GM19239 (cell line): ENCODE results near the gene ADAMTS2.

Experiments used
- DNase-seq: peaks from one replicate; pipeline ENCODE4 v3.0.0; 2011; ENCODE audit warnings: low spot score; ENCODE audit not compliant: insufficient read length
- FAIRE-seq: peaks from 2 replicates; lab custom pipeline; 2011; peaks lifted over from hg19 to GRCh38; lab: Jason Lieb, UNC

Gene ADAMTS2

DNA sequence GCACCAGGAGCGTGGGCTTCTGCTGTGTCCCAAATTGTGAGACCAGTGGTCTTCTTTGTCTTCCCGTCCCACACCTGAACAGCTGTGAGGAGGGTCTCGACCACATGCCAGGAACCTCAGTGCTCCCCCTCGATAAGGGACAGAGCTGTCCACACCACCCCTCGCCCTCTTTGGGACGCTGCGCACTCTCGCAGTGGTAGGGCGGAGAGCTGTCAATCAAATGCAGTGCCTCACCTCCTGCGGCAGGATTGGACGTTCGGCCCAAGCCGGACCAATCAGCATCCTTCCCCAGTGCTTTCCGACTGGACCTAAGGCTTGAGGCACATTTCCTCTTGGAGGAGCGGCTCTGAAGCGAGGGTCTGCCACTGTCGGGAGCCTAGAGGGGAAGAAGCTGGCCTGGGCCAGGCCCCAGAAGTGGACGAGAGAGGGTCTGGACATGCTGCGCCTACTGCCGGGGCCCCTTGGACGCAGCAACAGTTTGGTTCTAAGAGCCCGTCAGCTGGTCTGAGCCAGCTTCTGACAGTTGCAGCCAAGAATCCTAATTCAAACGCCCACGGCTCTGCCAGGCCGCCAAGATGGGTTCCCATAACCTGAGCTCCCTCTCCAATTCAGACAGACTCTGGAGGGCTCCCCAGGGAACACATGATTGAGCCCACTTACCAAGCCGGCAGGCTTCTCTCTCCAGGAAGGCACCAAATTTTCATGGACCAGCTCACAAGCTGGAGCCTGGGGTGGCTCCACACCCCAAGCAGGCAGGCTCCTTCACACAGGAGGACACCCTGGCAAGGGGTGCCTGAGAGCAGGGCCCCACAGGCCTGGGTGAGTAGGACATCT lies 28.1 kb upstream of the ADAMTS2 start:
- FAIRE-seq: no peak
- DNase-seq: no peak

DNA sequence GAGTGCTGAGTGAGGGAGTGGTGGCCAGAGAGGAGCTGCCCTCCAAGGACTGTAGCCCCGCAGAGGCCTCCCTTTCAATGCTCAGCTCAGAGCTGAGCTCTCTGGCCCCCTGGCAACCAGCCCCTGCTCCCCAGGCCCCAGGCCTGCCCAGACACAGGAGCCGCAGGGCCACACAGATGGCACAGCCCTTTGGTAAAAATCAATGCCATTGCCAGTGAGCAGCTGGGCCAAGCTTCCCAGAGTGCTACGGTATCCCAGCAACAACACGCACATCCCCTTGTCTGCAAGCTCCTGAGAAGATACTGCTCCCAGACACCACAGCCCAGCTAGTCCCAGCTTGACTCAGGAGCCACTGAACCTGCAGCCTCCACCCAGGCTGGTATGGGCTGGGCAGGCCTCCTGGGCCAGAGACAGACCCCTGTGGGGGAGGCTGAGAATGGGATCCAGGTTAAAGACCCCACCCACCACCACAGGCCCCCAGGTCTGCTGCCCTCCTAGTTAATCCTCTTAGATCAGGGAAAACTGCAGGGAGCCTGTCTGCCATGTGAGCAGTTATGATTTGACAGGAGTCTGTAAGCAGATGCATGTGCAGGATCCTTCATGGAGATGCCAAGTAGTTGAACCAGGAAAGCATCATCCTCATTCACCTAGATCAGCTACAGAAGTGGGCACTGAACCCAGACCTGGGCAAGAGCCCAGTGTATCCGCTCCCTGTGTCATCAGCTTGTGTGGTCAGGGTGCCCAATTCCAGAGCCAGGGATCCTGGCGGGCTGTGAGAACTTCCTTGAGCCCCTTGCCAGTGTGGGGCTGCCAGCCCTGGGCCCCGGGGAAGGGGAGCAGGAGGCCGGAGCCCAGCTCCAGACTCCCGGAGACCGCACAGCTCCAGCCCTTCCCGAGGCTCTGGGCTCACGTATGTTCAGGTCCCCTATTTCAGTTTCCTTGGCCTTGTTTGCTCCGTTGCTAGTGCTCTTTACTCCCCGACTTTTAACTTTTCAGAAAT lies 26.7 kb upstream of the ADAMTS2 start:
- FAIRE-seq (no peak), DNase-seq (no peak)

DNA sequence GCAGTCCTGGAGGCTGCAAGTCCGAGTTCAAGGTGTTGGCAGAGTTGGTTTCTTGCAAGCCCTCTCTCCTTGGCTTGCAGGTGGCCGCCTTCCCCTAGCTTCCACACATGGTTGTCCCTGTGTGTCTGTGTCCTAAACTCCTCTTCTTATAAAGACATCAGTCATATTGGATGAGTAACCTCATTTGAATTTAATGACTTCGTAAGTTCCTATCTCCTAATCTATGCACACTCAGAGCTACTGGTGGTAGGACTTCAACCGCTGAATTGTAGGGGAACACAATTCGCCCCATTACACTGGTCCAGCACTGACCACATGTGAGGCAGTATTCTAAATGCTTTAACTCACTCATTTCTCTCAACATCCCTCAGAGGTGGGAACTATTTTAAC lies 25.9 kb upstream of the ADAMTS2 start:
- DNase-seq: no peak
- FAIRE-seq: no peak

DNA sequence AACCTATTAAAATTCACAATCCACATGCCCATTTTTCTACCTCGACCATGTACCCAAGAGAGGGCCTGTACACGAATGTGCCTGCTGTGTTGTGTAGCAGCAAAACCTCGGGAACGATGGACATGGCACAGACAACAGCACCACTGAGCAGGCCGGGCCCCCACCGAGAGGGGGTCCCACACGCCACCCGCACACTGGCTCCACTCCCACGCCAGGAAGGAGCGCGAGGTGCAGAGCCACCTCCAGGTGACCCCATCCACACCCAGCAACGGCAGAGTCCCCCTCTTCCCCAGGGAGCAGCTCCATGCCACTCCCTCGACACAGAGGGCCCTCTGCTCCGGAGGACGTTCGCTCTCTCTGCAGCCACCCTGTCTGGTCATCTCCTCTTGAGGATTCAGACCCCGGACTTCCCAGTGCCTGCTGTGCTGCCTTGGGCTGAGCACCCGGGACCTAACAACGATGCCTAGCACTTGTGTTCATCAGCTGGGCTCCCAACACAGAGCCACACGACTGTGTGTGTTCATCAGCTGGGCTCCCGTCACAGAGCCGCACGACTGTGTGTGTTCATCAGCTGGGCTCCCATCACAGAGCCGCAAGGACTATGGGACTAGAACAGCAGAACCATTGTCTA lies 25.3 kb upstream of the ADAMTS2 start:
- FAIRE-seq: no peak
- no peak for DNase-seq

DNA sequence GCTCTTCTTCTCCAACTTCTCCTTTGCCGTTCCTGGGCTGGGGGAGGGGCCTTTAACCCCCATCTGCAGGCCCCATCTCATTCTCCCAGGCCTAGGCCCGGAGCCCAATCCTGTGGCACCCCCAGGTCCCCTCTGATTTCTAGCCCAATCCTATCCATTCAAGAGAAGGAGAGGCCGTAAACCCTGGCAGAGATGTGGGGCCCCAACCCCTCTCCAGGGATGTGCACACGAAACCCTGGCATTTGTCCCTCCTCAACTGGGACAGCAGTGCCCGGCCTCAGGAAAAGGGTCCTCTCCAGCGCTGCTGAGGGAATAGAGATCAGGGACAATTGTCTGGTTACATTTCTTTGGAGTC lies 24.2 kb upstream of the ADAMTS2 start:
- FAIRE-seq (no peak), DNase-seq (no peak)

DNA sequence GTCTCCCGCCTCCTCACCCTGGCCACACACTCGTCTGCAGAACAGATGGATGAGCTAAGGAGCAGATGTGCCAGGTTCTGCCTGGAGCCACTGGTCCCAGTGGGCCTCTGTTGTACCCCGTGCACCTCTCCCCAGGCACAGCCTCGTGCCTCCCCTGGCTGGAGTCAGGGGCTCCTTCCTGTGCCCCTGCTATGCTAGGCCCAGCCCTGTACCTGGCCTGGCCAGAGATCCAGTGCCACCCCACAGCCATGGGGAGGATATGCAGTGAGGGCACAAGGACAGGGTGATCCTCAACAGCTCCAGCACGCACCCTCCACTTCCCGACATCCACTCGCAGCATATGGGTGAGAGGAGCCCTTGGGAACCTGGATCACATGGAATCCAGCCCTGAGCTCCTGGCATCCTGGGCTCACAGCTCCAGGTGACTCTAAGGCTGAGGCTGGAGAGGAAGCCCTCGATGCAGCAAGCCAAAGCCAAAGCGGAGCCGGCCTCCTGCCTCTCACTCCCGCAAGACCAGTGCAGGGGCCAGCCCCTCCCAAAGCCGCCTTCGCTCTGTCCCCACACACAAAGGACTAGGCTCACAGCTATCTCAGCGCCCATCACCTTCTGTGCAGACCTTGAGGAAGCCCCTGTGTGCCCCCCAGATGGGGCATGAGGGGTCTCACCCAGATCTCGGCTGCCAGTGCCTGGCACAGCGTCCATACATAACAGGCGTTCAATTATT lies 23.7 kb upstream of the ADAMTS2 start:
- DNase-seq: no peak
- FAIRE-seq: no peak

DNA sequence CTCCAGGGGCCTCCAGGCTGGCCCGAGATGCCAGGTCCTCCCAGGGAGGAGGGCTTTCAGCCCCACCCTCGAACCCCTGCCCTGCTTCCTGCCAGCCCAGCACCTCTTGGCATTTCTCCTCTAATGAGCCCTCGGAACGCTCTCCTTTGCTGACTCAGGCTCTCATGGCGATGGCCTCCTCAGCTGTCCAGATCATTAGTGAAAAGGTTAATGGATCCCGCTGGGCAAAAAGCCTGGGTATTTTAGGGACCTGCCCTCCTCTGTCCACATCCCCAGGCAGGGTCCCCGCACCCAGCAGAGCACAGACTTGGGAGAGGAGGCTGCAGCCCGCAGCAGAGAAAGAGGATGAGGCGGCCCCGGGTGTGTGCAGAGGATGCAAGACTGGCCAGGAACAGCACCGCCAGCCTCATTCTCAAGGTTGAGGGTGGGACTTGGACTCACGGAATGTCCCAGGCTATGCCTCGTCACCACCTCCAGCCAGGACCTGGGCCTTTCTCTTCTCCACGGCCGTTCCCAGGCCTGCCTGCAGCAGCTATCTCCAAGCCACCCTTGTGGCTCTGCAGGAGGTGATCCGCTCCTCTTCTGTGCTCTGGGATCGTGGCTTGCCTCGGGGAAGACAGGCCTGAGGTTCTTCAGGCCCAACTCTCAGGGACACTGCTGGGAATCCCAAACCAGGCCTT lies 23.0 kb upstream of the ADAMTS2 start:
- no peak for FAIRE-seq
- DNase-seq: no peak

DNA sequence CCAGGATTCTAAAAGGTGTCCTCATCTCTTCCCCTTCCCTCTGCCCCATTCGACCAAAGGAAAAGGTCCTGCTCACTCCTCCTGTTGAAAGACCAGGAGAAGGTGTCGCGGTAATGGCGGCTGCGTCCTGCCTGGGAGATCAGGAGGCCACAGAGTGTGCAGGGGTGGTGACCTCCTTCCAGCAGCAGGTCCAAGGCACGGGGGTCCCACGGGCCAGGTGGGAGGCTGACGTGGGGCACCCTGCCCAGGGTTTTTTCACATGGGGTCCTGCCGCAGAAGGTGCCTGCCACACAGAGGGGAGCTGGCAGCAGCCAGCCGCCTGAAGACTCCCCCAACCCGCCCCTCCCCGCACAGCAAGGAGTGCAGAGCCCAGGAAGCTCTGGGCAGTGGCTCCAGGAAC lies 22.2 kb upstream of the ADAMTS2 start:
- FAIRE-seq: no peak
- DNase-seq: no peak

DNA sequence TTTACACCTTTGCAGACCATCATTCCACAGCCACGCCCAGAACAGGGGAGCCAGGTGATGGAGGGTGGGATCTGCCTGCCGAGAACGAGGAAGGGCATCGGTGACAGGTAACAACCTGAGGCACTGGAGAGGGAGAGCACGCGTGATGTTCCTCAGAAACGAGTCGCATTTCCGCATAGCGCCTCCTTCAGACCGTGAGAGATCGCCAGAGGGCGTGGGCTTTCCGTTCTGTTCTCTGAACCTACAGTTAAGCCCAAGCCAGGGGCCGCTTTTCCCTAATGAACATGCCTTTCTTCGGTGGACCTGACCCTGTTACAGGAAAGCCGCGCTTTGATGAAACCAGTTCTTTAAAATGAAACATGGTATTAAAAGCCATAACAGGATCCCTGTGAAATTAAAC lies 17.1 kb upstream of the ADAMTS2 start:
- DNase-seq: no peak
- no peak for FAIRE-seq

DNA sequence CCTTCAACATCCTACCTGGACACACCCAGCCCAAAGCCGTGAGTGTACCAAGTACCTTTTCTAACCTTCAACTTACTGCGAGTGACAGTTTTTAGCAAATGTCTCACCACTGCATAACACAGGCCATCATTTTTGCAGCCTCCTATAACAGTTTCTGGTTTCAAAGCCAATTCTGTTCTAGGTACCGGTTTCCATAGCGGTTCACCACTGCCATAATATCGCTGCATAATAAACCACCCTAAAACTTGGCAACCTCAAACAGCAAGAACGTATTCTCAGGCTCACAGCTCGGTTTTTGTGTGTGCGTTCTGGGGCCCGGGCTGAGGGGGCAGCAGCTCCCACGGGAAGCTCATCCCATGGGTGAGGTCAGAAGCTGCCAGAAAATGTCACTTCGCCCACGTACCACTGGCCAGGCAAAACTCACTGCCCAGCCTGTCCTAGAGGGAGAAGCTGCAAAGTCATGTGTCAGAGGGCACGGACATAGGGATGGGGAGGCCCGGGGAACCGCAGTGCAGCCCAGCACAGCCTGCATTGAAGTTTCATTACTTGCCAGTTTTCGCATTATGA lies 15.9 kb upstream of the ADAMTS2 start:
- no peak for DNase-seq

DNA sequence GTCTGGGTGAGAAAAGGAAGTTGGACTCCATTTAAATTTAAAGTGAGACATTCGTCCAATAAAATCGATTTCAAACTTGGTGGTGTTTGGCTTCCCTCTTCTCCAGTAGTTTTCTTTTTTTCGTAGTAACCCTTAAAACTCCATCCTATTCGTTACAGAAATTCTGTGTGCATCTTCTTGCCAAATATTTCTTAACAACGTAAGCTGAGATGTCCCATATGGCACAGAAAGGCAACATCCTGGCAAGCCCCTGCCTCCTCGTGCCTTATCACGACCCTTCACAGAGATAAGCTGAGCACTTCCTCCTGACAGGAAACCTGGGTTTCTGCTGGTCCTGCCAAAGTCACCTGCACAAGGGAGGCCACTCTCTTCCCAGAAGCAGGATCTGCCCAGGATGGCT lies 11.8 kb upstream of the ADAMTS2 start:
- FAIRE-seq (no peak), DNase-seq (no peak)

More for the DNA sequence above, 15.9 kb upstream of the ADAMTS2 start:
- FAIRE-seq: no peak

DNA sequence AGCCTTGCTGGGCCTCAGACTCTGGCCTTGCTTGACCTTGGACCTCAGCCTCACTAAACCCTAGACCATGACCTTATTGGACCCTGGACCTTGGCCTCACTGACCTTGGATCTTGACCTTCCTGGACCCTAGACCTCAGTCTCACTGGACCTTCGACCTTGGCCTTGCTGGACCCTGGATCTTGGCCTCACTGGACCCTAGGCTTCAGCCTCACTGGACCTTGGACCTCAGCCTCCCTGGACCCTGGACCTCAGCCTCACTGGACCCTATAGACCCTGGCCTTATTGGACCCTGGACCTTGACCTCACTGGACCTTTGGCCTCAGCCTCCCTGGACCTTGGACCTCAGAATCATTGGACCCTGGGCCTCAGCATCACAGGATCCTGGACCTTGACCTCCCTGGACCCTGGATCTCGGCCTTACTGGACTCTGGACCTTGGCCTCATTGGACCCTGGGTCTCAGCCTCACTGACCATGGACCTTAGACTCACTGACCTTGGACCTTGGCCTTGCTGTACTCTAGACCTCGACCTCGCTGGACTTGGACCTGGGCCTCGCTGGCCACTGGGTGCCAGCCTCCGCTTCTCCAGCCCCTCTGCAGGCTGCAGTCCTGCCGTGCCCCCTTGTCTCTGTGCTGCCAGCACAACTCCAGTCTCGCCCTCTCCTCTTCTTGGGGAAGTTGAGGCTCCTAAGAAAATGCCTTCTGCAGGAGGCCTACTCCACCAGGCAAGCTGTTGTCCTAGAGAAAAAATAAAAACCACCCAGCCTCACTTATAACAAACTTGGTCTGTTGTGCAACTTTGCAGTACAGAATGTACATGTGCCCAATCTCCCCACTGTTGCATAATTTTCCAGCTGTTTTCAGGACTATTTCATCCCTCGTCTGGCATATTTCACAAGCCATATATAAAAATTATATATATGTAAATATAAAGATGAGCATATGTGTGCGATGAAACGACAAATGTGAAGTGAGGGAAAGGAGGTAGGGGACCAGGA lies 11.0 kb upstream of the ADAMTS2 start:
- FAIRE-seq (no peak), DNase-seq (no peak)

DNA sequence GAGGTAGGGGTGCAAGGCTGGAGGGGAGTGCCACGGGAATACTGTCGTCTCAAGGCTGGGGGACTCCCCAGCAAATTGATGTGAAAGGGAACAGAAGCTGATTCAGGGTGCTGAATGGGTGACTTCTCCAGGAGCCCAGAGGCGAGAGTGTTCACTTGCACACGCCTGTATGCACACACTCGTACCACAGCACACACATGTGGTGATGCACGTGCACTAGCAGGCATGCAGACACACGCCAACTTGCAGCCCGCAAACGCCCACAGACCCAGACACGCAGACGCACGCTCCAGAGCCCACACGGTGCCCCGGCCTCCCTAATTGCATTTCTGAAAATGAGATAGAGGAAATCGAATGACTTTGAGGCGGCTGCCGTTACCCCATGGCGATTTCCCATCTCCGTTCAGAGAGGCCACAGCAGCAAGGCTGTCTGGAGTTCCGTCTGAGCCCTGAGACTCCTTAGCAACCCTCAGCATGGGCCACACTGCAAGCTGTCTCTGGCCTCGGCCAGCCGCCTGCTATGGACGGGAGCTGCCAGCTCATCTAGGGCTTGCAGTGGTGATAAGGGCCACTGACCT lies 9.1 kb upstream of the ADAMTS2 start:
- no peak for DNase-seq
- FAIRE-seq: no peak

DNA sequence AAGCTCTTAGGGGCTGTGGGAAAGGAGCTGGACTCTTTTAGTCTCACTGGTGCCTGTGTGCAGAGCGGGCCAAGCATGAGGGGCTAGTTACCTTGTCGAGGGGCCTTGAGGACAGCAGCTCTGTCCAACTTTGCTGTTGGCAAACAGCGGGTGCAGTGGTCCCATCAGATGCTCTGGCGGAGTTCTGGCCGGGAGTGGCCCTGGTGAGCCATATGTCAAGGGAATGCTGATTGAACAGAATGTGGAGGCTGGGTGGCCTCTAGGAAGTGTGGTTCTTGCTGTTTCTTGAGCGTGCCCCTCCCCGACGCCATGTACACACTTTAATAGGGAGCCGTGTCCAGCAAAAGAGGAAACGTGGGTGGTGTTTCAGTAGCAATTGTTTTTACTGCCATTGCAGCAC lies 3.6 kb upstream of the ADAMTS2 start:
- DNase-seq (no peak), FAIRE-seq (no peak)

DNA sequence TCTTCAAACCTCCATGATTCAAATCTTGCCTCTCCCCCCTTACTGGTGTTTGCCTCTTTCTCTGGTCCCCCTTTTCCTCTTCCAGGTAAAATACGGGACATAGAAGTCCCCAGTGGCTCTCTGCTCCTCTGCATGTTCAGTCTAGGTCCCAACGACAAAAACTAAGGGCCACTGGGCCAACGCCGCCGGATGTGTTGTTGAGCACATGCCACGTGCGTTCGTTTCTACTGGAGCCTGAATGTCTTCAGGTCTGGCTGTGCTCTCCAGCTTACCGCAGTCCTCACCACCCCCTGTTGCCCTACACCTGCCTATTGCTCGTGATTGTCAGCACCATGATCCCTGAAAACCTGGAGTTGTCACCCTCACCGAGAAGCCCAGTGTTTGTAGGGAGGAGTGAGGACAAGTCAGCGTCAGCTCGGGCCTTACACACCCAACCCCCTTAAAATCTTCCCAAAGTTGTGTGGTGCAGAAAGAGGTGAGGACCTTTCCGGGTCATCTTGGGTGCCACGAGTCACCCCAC lies 2.8 kb upstream of the ADAMTS2 start:
- DNase-seq (no peak), FAIRE-seq (no peak)

DNA sequence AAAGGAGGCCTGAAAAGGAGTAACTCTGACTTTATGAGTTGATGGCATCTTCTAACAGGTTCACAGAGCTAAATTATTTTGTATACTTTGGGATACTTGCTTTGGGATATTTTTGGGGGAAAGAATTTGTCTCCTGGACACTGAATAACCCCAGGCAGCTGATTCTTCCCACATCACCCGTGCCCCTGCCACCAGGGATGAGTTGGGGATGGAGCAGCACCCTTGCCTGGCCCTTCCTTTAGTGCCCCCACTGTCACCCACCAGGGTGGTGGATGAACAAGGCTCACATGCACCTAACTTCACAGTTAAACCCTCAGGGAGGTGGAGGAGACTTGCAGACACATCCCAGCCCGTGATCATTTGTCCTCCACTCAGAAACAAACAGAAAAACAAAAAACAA lies 2.3 kb upstream of the ADAMTS2 start:
- FAIRE-seq (no peak), DNase-seq (no peak)

DNA sequence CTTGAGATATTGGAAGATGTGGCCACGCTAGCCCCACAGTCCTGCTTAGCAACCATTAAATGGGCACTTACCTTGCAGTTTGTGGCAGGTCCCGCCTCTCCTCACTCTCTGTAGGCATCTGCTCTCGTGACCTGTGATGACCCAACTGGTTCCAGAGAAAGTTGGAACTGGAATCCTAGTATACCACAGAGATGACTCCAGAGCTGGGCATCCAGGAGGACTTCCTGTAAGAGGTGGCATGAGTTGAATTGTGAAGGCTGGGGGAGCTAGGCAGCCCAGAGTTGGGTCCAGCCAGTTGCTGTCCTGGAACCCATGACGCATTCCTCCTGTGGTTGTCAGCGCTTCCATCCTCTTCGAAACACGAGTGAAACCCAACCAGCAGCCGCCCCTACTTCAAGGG lies 1.6 kb upstream of the ADAMTS2 start:
- FAIRE-seq (no peak), DNase-seq (no peak)

DNA sequence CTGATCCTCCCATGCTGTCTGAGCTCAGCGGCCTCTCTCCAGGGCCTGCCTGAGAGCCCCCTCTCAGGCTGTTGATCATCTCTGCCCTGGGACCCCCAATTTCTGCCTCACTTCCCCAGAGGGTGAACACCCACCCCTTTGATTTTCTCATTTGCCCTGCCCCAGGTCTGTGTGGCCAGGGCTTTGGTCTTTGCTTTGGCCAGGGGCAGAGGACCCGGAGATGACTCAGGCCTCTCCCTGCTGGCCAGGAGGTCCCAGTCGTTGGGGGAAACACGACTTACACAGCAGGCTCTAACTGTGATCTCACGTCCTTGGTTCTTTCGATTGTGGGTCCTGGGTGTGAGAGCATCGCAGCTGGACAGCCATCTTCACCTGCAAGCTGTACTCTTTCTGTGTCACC lies 1.1 kb upstream of the ADAMTS2 start:
- DNase-seq (no peak), FAIRE-seq (no peak)
